HCT116 (cell line): ENCODE measurements around the gene GPN2. TPM values are rescaled to one million over a fixed set of nuclear protein-coding genes. Genes with fewer than 3 reads are reported as not detected.

ENCODE experiments used
- ATAC-seq: fragments of 200-7000 bp; cut with Tn5 transposase; 2 replicates; pipeline ENCODE4 v1.9.1; 2020; ENCODE audit warnings: mild to moderate bottlenecking, moderate library complexity
- BruUV-seq: library from RNA; stranded (reverse); fragments of 400-500 nt; replicated peaks from 2 replicates; lab custom pipeline; 2021; lab: Mats Ljungman, UMichigan
- CTCF ChIA-PET: fragments of 300-600 bp; sonication (Branson Sonifier 250); formaldehyde crosslinking; loops from one replicate; lab custom pipeline; 2021; ENCODE audit warnings: antibody characterized with exemption; lab: Charles Lee
- POLR2A ChIA-PET: fragments of 300-600, 350-600 bp; sonication (Branson Sonifier 250); formaldehyde crosslinking; loops from one replicate; lab custom pipeline; 2021; ENCODE audit warnings: antibody characterized with exemption; lab: Charles Lee
- RAD21 ChIA-PET, 2 experiments: fragments of 300-600 bp; sonication (Branson Sonifier 250); formaldehyde crosslinking; loops; one replicate each; lab custom pipeline; 2023; ENCODE audit warnings: low total read pairs in 2 of 2; ENCODE audit not compliant: uncharacterized antibody in 2 of 2, unreplicated experiment in 2 of 2, low non-redundant PET in 1 of 2; lab: Charles Lee
- DNase-seq: peaks from one replicate; pipeline ENCODE4 v3.0.0-alpha.2; 2010; ENCODE audit warnings: low read depth, low spot score
- H2AFZ ChIP-seq: fragments of 200-600 bp; shearing (Covaris generic), sonication (generic); 2 replicates; pipeline ENCODE4 v1.6.1; 2017; ENCODE audit warnings: low read depth, mixed run types, mixed read lengths, antibody characterized with exemption, low read length; ENCODE audit not compliant: poor library complexity, severe bottlenecking
- H3K27ac ChIP-seq: 2 replicates; pipeline ENCODE4 v1.5.1; 2012; ENCODE audit warnings: low read depth, low read length
- H3K27me3 ChIP-seq: fragments of 200-600 bp; sonication (generic); 2 replicates; pipeline ENCODE4 v1.6.1; 2016; ENCODE audit warnings: mixed run types, low read length, mixed read lengths; ENCODE audit not compliant: insufficient read depth
- H3K36me3 ChIP-seq, 2 experiments: fragments of 200-500 bp in 1 of 2; fragments of 200-600 bp in 1 of 2; sonication (Bioruptor generic) in 1 of 2; sonication (generic) in 1 of 2; 2 replicates each; pipeline versions ENCODE4 v1.5.1 to v1.6.1; 2014 to 2016; ENCODE audit warnings: low read length in 2 of 2, inconsistent platforms in 1 of 2, mixed read lengths in 1 of 2, mixed run types in 1 of 2; ENCODE audit not compliant: insufficient read depth in 2 of 2, control insufficient read depth in 1 of 2
- H3K4me1 ChIP-seq, 2 experiments: fragments of 200-600 bp in 1 of 2; sonication (generic) in 1 of 2; 2 replicates each; pipeline versions ENCODE4 v1.5.1 to v1.6.1; 2012 to 2017; ENCODE audit warnings: low read length in 2 of 2, inconsistent platforms in 1 of 2, mild to moderate bottlenecking in 1 of 2, mixed read lengths in 1 of 2, mixed run types in 1 of 2, moderate library complexity in 1 of 2; ENCODE audit not compliant: insufficient read depth in 2 of 2, control insufficient read depth in 1 of 2
- H3K4me2 ChIP-seq: fragments of 200-600 bp; sonication (generic); 2 replicates; pipeline ENCODE4 v1.6.1; 2017; ENCODE audit warnings: mixed run types, low read length, mixed read lengths
- H3K4me3 ChIP-seq, 2 experiments: fragments of 200-600 bp in 1 of 2; sonication (generic) in 1 of 2; replicated peaks in 1 of 2; 2 replicates each; pipeline ENCODE4 v1.5.1; 2011 to 2016; ENCODE audit warnings: low read length in 2 of 2, control low read depth in 1 of 2, low read depth in 1 of 2, mild to moderate bottlenecking in 1 of 2, mixed read lengths in 1 of 2, mixed run types in 1 of 2
- H3K79me2 ChIP-seq: fragments of 200-600 bp; sonication (generic); 2 replicates; pipeline ENCODE4 v1.6.1; 2017; ENCODE audit warnings: mild to moderate bottlenecking, mixed run types, low read length, moderate library complexity, mixed read lengths; ENCODE audit not compliant: insufficient read depth
- H3K9ac ChIP-seq: fragments of 200-600 bp; sonication (generic); 2 replicates; pipeline ENCODE4 v1.6.1; 2016; ENCODE audit warnings: low read length, mixed read lengths
- H3K9me2 ChIP-seq: fragments of 200-600 bp; sonication (generic), shearing (Covaris generic); 2 replicates; pipeline ENCODE4 v1.6.1; 2017; ENCODE audit warnings: mixed run types, mild to moderate bottlenecking, moderate library complexity; ENCODE audit not compliant: insufficient read depth
- H3K9me3 ChIP-seq, 2 experiments: fragments of 200-500 bp in 1 of 2; fragments of 200-600 bp in 1 of 2; sonication (Bioruptor generic) in 1 of 2; sonication (generic) in 1 of 2; 2 replicates each; pipeline ENCODE4 v1.6.1; 2014 to 2017; ENCODE audit warnings: low read length in 2 of 2, mixed read lengths in 2 of 2, inconsistent platforms in 1 of 2, low read depth in 1 of 2, mild to moderate bottlenecking in 1 of 2, mixed run types in 1 of 2, moderate library complexity in 1 of 2; ENCODE audit not compliant: control insufficient read depth in 1 of 2, insufficient read depth in 1 of 2
- H4K20me1 ChIP-seq: fragments of 200-600 bp; sonication (generic), shearing (Covaris generic); 2 replicates; pipeline ENCODE4 v1.6.1; 2017; ENCODE audit warnings: mixed run types, mild to moderate bottlenecking, moderate library complexity; ENCODE audit not compliant: insufficient read depth
- ATF3 ChIP-seq: IDR thresholded peaks from 2 replicates; pipeline ENCODE4 v1.6.1; 2012
- CEBPB ChIP-seq: IDR thresholded peaks from 2 replicates; pipeline ENCODE4 v1.6.1; 2012; ENCODE audit warnings: low read depth
- EGR1 ChIP-seq: IDR thresholded peaks from 2 replicates; pipeline ENCODE4 v1.6.1; 2012; ENCODE audit warnings: low read depth
- ELF1 ChIP-seq: IDR thresholded peaks from 2 replicates; pipeline ENCODE4 v1.6.1; 2012; ENCODE audit warnings: low read depth, borderline replicate concordance
- EZH2 ChIP-seq: fragments of 200-600 bp; sonication (generic); IDR thresholded peaks from 2 replicates; pipeline ENCODE4 v1.6.1; 2017; ENCODE audit warnings: antibody characterized with exemption, mixed run types
- FOSL1 ChIP-seq: IDR thresholded peaks from 2 replicates; pipeline ENCODE4 v1.6.1; 2012; ENCODE audit warnings: low read depth
- JUND ChIP-seq: IDR thresholded peaks from 2 replicates; pipeline ENCODE4 v1.6.1; 2012
- POLR2A ChIP-seq: IDR thresholded peaks from 2 replicates; pipeline ENCODE4 v1.7.0; 2011; ENCODE audit warnings: borderline replicate concordance; ENCODE audit not compliant: insufficient read depth, insufficient read length; ENCODE audit errors: extremely low read depth
- RAD21 ChIP-seq: IDR thresholded peaks from 2 replicates; pipeline ENCODE4 v1.6.1; 2012; ENCODE audit warnings: low read depth, mild to moderate bottlenecking
- REST ChIP-seq: IDR thresholded peaks from 2 replicates; pipeline ENCODE4 v1.6.1; 2012; ENCODE audit warnings: low read depth
- SIN3A ChIP-seq: IDR thresholded peaks from 2 replicates; pipeline ENCODE4 v1.6.1; 2012; ENCODE audit warnings: low read depth
- SP1 ChIP-seq: IDR thresholded peaks from 2 replicates; pipeline ENCODE4 v1.6.1; 2012; ENCODE audit warnings: low read depth
- SRF ChIP-seq: IDR thresholded peaks from 2 replicates; pipeline ENCODE4 v1.6.1; 2012; ENCODE audit warnings: low read depth
- TCF7L2 ChIP-seq: IDR thresholded peaks from 2 replicates; pipeline ENCODE4 v1.7.0; 2011; ENCODE audit warnings: borderline replicate concordance, inconsistent platforms; ENCODE audit not compliant: insufficient read depth, insufficient read length; ENCODE audit errors: extremely low read depth
- YY1 ChIP-seq: IDR thresholded peaks from 2 replicates; pipeline ENCODE4 v1.6.1; 2011; ENCODE audit warnings: low read length, low read depth, moderate library complexity, mild to moderate bottlenecking; ENCODE audit not compliant: insufficient replicate concordance; ENCODE audit errors: extremely low read depth
- ZBTB33 ChIP-seq: IDR thresholded peaks from 2 replicates; pipeline ENCODE4 v1.6.1; 2011; ENCODE audit warnings: mild to moderate bottlenecking, low read length, moderate library complexity; ENCODE audit not compliant: insufficient replicate concordance; ENCODE audit errors: extremely low read depth
- ZFX ChIP-seq: fragments of 450-650 bp; IDR thresholded peaks from 2 replicates; pipeline ENCODE4 v1.6.1; 2017
- ZNF274 ChIP-seq: fragments of 200-500 bp; sonication (Bioruptor generic); IDR thresholded peaks from 2 replicates; pipeline ENCODE4 v1.6.1; 2014; ENCODE audit warnings: mild to moderate bottlenecking, low read depth, low read length, inconsistent platforms
- intact Hi-C: fragments of 100-400 bp; cut with micrococcal nuclease; formaldehyde crosslinking; loops from 2 replicates; pipeline ENCODE4 v1.10.0; 2022
- total RNA-seq: library from RNA; stranded (reverse); gene quantifications from one replicate; pipeline ENCODE4 v1.2.1, GENCODE V29; 2021; ENCODE audit not compliant: unreplicated experiment
- TF ChIP-seq, protein P1 (sequence below): IDR thresholded peaks from 2 replicates; pipeline ENCODE4 v1.6.1; 2012
- TF ChIP-seq, protein P2 (sequence below), 3 experiments: fragments of 200-600 bp in 1 of 3; sonication (generic) in 1 of 3; IDR thresholded peaks in 2 of 3; conservative IDR thresholded peaks in 1 of 3; 2 replicates each; pipeline ENCODE4 v1.5.1; 2012 to 2017; ENCODE audit warnings: low read depth in 2 of 3, low read length in 2 of 3, antibody characterized with exemption in 1 of 3, borderline replicate concordance in 1 of 3, control low read depth in 1 of 3, mild to moderate bottlenecking in 1 of 3, mixed read lengths in 1 of 3, mixed run types in 1 of 3, moderate library complexity in 1 of 3; ENCODE audit not compliant: insufficient read depth in 1 of 3

The GPN2 gene
- total RNA-seq, 1 experiment from 2014 or later = 37.2 TPM

DNA sequence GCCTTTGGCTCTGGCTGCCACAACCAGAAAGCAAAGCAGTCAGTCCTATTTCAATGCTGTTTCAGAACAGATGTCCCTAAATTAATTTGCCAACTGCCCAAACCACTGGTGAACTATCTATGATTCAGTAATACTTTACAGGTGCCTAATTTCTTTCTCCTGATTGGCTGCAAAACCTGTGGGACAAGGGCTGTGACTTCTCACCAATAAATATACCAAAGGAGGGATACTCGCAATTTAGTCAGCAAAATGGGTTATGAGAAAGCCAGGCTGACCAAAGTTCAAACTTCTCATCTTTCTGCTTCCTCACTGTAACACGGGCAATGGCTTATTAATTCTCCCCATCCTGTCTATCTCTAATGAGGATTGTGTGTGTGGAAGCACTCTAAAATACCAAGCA lies 12.8 kb downstream of the GPN2 start:
- TF ChIP-seq FOSL1 (no peak), YY1 (no peak), REST (no peak), SRF (no peak), ZNF274 (no peak), ZFX (no peak), RAD21 (no peak), ATF3 (no peak), CEBPB (no peak), POLR2A (no peak), ZBTB33 (no peak), EZH2 (no peak), SP1 (no peak), JUND (no peak), ELF1 (no peak), TCF7L2 (no peak), EGR1 (no peak), SIN3A (no peak)
- TF ChIP-seq, protein P1, sequence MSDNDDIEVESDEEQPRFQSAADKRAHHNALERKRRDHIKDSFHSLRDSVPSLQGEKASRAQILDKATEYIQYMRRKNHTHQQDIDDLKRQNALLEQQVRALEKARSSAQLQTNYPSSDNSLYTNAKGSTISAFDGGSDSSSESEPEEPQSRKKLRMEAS = no peak
- TF ChIP-seq, protein P2, sequence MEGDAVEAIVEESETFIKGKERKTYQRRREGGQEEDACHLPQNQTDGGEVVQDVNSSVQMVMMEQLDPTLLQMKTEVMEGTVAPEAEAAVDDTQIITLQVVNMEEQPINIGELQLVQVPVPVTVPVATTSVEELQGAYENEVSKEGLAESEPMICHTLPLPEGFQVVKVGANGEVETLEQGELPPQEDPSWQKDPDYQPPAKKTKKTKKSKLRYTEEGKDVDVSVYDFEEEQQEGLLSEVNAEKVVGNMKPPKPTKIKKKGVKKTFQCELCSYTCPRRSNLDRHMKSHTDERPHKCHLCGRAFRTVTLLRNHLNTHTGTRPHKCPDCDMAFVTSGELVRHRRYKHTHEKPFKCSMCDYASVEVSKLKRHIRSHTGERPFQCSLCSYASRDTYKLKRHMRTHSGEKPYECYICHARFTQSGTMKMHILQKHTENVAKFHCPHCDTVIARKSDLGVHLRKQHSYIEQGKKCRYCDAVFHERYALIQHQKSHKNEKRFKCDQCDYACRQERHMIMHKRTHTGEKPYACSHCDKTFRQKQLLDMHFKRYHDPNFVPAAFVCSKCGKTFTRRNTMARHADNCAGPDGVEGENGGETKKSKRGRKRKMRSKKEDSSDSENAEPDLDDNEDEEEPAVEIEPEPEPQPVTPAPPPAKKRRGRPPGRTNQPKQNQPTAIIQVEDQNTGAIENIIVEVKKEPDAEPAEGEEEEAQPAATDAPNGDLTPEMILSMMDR (IDR thresholded peaks at IDR 0.05 in 2 of 3, conservative IDR thresholded peaks at IDR 0.05 in 1 of 3; ENCODE audit: borderline replicate concordance in 1 of 3, insufficient read depth in 1 of 3, low read depth in 2 of 3, low read length in 2 of 3) = no peak
- Histone ChIP-seq H3K9ac (0 out of 2 replicates have a peak overlapping the region, but pooled peaks have one; percentile 1), H3K4me2 (no peak overlapping the region), H3K27ac (no peak overlapping the region), H3K4me3 (no peak overlapping the region), H3K27me3 (no peaks in the 10 kb centered on the region), H3K79me2 (peaks cover 4% of the 10 kb centered on the region; the same call in 1 of the 2 replicates), H2AFZ (no peak overlapping the region), H3K4me1 (peaks cover 7 to 45% of the 10 kb centered on the region in 2 experiments), H3K36me3 (peaks cover 11 to 18% of the 10 kb centered on the region in 2 experiments; a peak in 3 of 4 replicates), H4K20me1 (no peaks in the 10 kb centered on the region), H3K9me3 (no peaks in the 10 kb centered on the region), H3K9me2 (no peaks in the 10 kb centered on the region)
- POLR2A ChIA-PET = no interaction called here
- CTCF ChIA-PET = interaction anchor here (1.4 to 1.8 kb wide), 3 partner anchors 12 to 275 kb away, joined by 3 to 11 read pairs (median 6); no protein-coding TSS in a partner anchor
- no peak for DNase-seq
- ATAC-seq = no peak
- BruUV-seq = no TSS peak
- RAD21 ChIA-PET = no interaction called here
- intact Hi-C loops = no loop called here
